GM19468 (cell line): ENCODE results near the gene PHF21A.

ENCODE experiments used
- ATAC-seq: cut with Tn5 transposase; IDR thresholded peaks from one replicate; pipeline ENCODE4 v1.9.1; 2021; ENCODE audit warnings: mild to moderate bottlenecking, moderate library complexity, moderate number of reproducible peaks; ENCODE audit not compliant: unreplicated experiment; ENCODE audit errors: extremely low read depth

Gene PHF21A

GRCh38 chr11:45942381-45942780 lies 178.9 kb downstream of the PHF21A start:
- no peak for ATAC-seq

GRCh38 chr11:45941285-45941684 lies 180.0 kb downstream of the PHF21A start:
- no peak for ATAC-seq

GRCh38 chr11:45939836-45940235 lies 181.4 kb downstream of the PHF21A start:
- no peak for ATAC-seq

GRCh38 chr11:45937916-45938315 lies 183.3 kb downstream of the PHF21A start:
- ATAC-seq = no peak

- ATAC-seq = no peak
These were observed 184.7 kb downstream of the PHF21A start for GRCh38 chr11:45936511-45937054.

GRCh38 chr11:45935349-45936064 lies 185.7 kb downstream of the PHF21A start:
- no peak for ATAC-seq

GRCh38 chr11:45934580-45935318 lies 186.5 kb downstream of the PHF21A start:
- ATAC-seq = no peak

GRCh38 chr11:45933846-45934579 lies 187.2 kb downstream of the PHF21A start:
- no peak for ATAC-seq

- no peak for ATAC-seq
These were observed 188.0 kb downstream of the PHF21A start for GRCh38 chr11:45933131-45933831.

GRCh38 chr11:45932217-45932616 lies 189.0 kb downstream of the PHF21A start:
- no peak for ATAC-seq

- no peak for ATAC-seq
These were observed 189.5 kb downstream of the PHF21A start for GRCh38 chr11:45931739-45932138.

GRCh38 chr11:45930951-45931570 lies 190.2 kb downstream of the PHF21A start:
- no peak for ATAC-seq

- ATAC-seq = peak; percentile 98
These were observed 191.0 kb downstream of the PHF21A start for GRCh38 chr11:45930031-45930794.

- no peak for ATAC-seq
These were observed 191.7 kb downstream of the PHF21A start for GRCh38 chr11:45929486-45930030.

- no peak for ATAC-seq
These were observed 192.6 kb downstream of the PHF21A start for GRCh38 chr11:45928535-45929215.

GRCh38 chr11:45927684-45928413 lies 193.4 kb downstream of the PHF21A start:
- no peak for ATAC-seq

GRCh38 chr11:45927332-45927683 lies 193.9 kb downstream of the PHF21A start:
- no peak for ATAC-seq
